ENCODE data around the gene RNU11. TPM values are rescaled to one million over a fixed set of nuclear protein-coding genes. Genes with fewer than 3 reads are reported as not detected.

Gene RNU11
- total RNA-seq, 2 experiments from 2014 or later = not detected

- no peaks in the 10 kb centered on the region for H4K20me1 ChIP-seq (ENCODE audit: insufficient read depth, low read length)
- no peak overlapping the region for H3K4me3 ChIP-seq (ENCODE audit: low read depth, low read length, poor library complexity, severe bottlenecking)
- intact Hi-C loops (cut with micrococcal nuclease; ENCODE audit: unreplicated experiment) = no loop called here
- H3K9me3 ChIP-seq (ENCODE audit: low read length) = no peaks in the 10 kb centered on the region
- no peaks in the 10 kb centered on the region for H3K36me3 ChIP-seq (ENCODE audit: insufficient read depth, low read length)
- no peak overlapping the region for H3K4me2 ChIP-seq (ENCODE audit: low read length)
- DNase-seq (ENCODE audit: low spot score) = no peak
- H2AFZ ChIP-seq (ENCODE audit: low read length) = no peak overlapping the region
- ChIA-PET POLR2A (interaction anchor here (0.6 kb wide), 1 partner anchor 97 kb away, joined by 4 read pairs; no protein-coding TSS in a partner anchor), CTCF (ENCODE audit: unreplicated experiment) (no interaction called here)
- H3K4me1 ChIP-seq (ENCODE audit: insufficient read depth, low read length, poor library complexity, severe bottlenecking) = no peaks in the 10 kb centered on the region
- no peaks in the 10 kb centered on the region for H3K79me2 ChIP-seq (ENCODE audit: insufficient read depth, low read depth, low read length)
- no peaks in the 10 kb centered on the region for H3K9me2 ChIP-seq (ENCODE audit: insufficient read depth, low read length)
- TF ChIP-seq CTCF (conservative IDR thresholded peaks at IDR 0.05; ENCODE audit: low read length) = no peak
- no peak for TF ChIP-seq EZH2phosphoT487 (IDR thresholded peaks at IDR 0.05; ENCODE audit: borderline replicate concordance, low read depth, low read length)
- H3K27ac ChIP-seq (ENCODE audit: low read depth, low read length, poor library complexity, severe bottlenecking) = no peak overlapping the region
- BruUV-seq (replicated peaks) = no TSS peak
Measured at GRCh38 chr1:28656335-28656734, 7.9 kb downstream of the RNU11 start.

- TF ChIP-seq CTCF (conservative IDR thresholded peaks at IDR 0.05; ENCODE audit: low read length) (no peak), EZH2phosphoT487 (IDR thresholded peaks at IDR 0.05; ENCODE audit: borderline replicate concordance, low read depth, low read length) (no peak)
- no peak overlapping the region for H3K4me2 ChIP-seq (ENCODE audit: low read length)
- CTCF ChIA-PET (ENCODE audit: unreplicated experiment) = interaction anchor here (0.7 kb wide), 1 partner anchor 375 kb away, joined by 3 read pairs; no protein-coding TSS in a partner anchor
Measured at GRCh38 chr1:28663871-28664470, 15.6 kb downstream of the RNU11 start.

GRCh38 chr1:28666806-28667205, 18.4 kb downstream of the RNU11 start:
- POLR2A ChIA-PET = interaction anchor here (0.6 kb wide), 1 partner anchor 301 kb away, joined by 4 read pairs; no protein-coding TSS in a partner anchor

More at GRCh38 chr1:28663871-28664470, 15.6 kb downstream of the RNU11 start:
- no peak for DNase-seq (ENCODE audit: low spot score)
- no peaks in the 10 kb centered on the region for H4K20me1 ChIP-seq (ENCODE audit: insufficient read depth, low read length)
- H2AFZ ChIP-seq (ENCODE audit: low read length) = no peak overlapping the region
- H3K27ac ChIP-seq (ENCODE audit: low read depth, low read length, poor library complexity, severe bottlenecking) = no peak overlapping the region
- no peaks in the 10 kb centered on the region for H3K36me3 ChIP-seq (ENCODE audit: insufficient read depth, low read length)
- no TSS peak for BruUV-seq (replicated peaks)
- H3K4me3 ChIP-seq (ENCODE audit: low read depth, low read length, poor library complexity, severe bottlenecking) = no peak overlapping the region
- no peaks in the 10 kb centered on the region for H3K9me2 ChIP-seq (ENCODE audit: insufficient read depth, low read length)
- peaks cover 10% of the 10 kb centered on the region for H3K4me1 ChIP-seq (ENCODE audit: insufficient read depth, low read length, poor library complexity, severe bottlenecking)
- no peaks in the 10 kb centered on the region; the same call in 1 of the 2 replicates for H3K79me2 ChIP-seq (ENCODE audit: insufficient read depth, low read depth, low read length)
- intact Hi-C loops (cut with micrococcal nuclease; ENCODE audit: unreplicated experiment) = no loop called here
- POLR2A ChIA-PET = interaction anchor here (0.6 kb wide), 1 partner anchor 16 kb away, joined by 3 read pairs; the partner anchor contains the start of gene RNU11
- H3K9me3 ChIP-seq (ENCODE audit: low read length) = no peaks in the 10 kb centered on the region

More at GRCh38 chr1:28666806-28667205, 18.4 kb downstream of the RNU11 start:
- intact Hi-C loops (cut with micrococcal nuclease; ENCODE audit: unreplicated experiment) = no loop called here
- Histone ChIP-seq H3K4me3 (ENCODE audit: low read depth, low read length, poor library complexity, severe bottlenecking) (no peak overlapping the region), H3K4me1 (ENCODE audit: insufficient read depth, low read length, poor library complexity, severe bottlenecking) (peaks cover 13% of the 10 kb centered on the region), H4K20me1 (ENCODE audit: insufficient read depth, low read length) (no peaks in the 10 kb centered on the region), H2AFZ (ENCODE audit: low read length) (no peak overlapping the region), H3K9me3 (ENCODE audit: low read length) (no peaks in the 10 kb centered on the region), H3K36me3 (ENCODE audit: insufficient read depth, low read length) (no peaks in the 10 kb centered on the region), H3K79me2 (ENCODE audit: insufficient read depth, low read depth, low read length) (peaks cover 24% of the 10 kb centered on the region), H3K4me2 (ENCODE audit: low read length) (no peak overlapping the region), H3K9me2 (ENCODE audit: insufficient read depth, low read length) (no peaks in the 10 kb centered on the region), H3K27ac (ENCODE audit: low read depth, low read length, poor library complexity, severe bottlenecking) (no peak overlapping the region)
- CTCF ChIA-PET (ENCODE audit: unreplicated experiment) = no interaction called here
- no peak for DNase-seq (ENCODE audit: low spot score)
- no TSS peak for BruUV-seq (replicated peaks)
- TF ChIP-seq CTCF (conservative IDR thresholded peaks at IDR 0.05; ENCODE audit: low read length) (no peak), EZH2phosphoT487 (IDR thresholded peaks at IDR 0.05; ENCODE audit: borderline replicate concordance, low read depth, low read length) (no peak)
